Parathyroid adenoma (tissue), 2 donors: ENCODE measurements around the gene FAHD2A.

Source experiments
- H2AFZ ChIP-seq: fragments of 300-600 bp; sonication (generic); one replicate; pipeline ENCODE4 v1.7.0; 2017; ENCODE audit warnings: antibody characterized with exemption, mild to moderate bottlenecking
- H3K27ac ChIP-seq: fragments of 300-600 bp; sonication (generic); one replicate; pipeline ENCODE4 v1.7.0; 2017
- H3K27me3 ChIP-seq: fragments of 300-600 bp; sonication (generic); one replicate; pipeline ENCODE4 v1.7.0; 2017; ENCODE audit warnings: low read length; ENCODE audit not compliant: control insufficient read depth, insufficient read depth
- H3K36me3 ChIP-seq: fragments of 300-600 bp; sonication (generic); one replicate; pipeline ENCODE4 v1.7.0; 2017; ENCODE audit warnings: low read length; ENCODE audit not compliant: control insufficient read depth, insufficient read depth
- H3K4me1 ChIP-seq: fragments of 300-600 bp; sonication (generic); one replicate; pipeline ENCODE4 v1.7.0; 2017; ENCODE audit warnings: control low read depth
- H3K4me2 ChIP-seq: fragments of 300-600 bp; sonication (generic); one replicate; pipeline ENCODE4 v1.7.0; 2017; ENCODE audit warnings: low read length
- H3K4me3 ChIP-seq: fragments of 300-600 bp; sonication (generic); one replicate; pipeline ENCODE4 v1.7.0; 2017; ENCODE audit warnings: low read depth, low read length
- H3K79me2 ChIP-seq: fragments of 300-600 bp; sonication (generic); one replicate; pipeline ENCODE4 v1.7.0; 2017; ENCODE audit warnings: control low read depth
- H3K9ac ChIP-seq: fragments of 300-600 bp; sonication (generic); one replicate; pipeline ENCODE4 v1.7.0; 2017; ENCODE audit warnings: mild to moderate bottlenecking
- H3K9me3 ChIP-seq: fragments of 300-600 bp; sonication (generic); one replicate; pipeline ENCODE4 v1.7.0; 2017; ENCODE audit warnings: low read length; ENCODE audit not compliant: control insufficient read depth
- TF ChIP-seq, protein P1 (sequence below): fragments of 300-600 bp; sonication (generic); IDR thresholded peaks from one replicate; pipeline ENCODE4 v1.7.0; 2017; ENCODE audit warnings: antibody characterized with exemption, mild to moderate bottlenecking
- donor health status: primary hyperparathyroidism.

Gene FAHD2A

DNA sequence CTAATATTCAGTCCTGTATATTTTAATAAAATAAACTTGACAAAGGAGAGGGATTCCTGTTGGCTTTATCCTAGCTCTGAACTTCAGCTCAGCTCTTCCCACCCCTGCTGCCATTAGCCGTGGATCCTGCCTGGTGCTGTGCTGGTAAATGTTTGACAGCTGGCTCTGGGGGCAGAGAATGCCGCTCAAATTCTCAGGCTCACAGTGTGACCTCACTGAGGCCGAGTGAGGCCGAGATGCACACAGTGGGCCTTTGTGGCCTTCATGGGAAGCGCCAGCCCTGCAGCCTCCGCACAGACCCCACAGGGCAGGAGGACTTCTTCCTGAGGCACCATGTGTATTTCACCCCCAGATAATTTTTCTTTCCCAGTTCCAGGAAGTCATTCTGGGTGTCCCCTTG is 16.5 kb upstream of the FAHD2A start:
- Histone ChIP-seq H3K4me3 (no peak overlapping the region), H3K36me3 (no peaks in the 10 kb centered on the region), H3K9ac (no peak overlapping the region), H3K4me1 (no peaks in the 10 kb centered on the region), H3K9me3 (no peaks in the 10 kb centered on the region), H3K4me2 (no peak overlapping the region), H2AFZ (no peak overlapping the region), H3K27me3 (no peaks in the 10 kb centered on the region), H3K79me2 (no peaks in the 10 kb centered on the region), H3K27ac (no peak overlapping the region)
- TF ChIP-seq, protein P1, sequence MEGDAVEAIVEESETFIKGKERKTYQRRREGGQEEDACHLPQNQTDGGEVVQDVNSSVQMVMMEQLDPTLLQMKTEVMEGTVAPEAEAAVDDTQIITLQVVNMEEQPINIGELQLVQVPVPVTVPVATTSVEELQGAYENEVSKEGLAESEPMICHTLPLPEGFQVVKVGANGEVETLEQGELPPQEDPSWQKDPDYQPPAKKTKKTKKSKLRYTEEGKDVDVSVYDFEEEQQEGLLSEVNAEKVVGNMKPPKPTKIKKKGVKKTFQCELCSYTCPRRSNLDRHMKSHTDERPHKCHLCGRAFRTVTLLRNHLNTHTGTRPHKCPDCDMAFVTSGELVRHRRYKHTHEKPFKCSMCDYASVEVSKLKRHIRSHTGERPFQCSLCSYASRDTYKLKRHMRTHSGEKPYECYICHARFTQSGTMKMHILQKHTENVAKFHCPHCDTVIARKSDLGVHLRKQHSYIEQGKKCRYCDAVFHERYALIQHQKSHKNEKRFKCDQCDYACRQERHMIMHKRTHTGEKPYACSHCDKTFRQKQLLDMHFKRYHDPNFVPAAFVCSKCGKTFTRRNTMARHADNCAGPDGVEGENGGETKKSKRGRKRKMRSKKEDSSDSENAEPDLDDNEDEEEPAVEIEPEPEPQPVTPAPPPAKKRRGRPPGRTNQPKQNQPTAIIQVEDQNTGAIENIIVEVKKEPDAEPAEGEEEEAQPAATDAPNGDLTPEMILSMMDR, result no peak

DNA sequence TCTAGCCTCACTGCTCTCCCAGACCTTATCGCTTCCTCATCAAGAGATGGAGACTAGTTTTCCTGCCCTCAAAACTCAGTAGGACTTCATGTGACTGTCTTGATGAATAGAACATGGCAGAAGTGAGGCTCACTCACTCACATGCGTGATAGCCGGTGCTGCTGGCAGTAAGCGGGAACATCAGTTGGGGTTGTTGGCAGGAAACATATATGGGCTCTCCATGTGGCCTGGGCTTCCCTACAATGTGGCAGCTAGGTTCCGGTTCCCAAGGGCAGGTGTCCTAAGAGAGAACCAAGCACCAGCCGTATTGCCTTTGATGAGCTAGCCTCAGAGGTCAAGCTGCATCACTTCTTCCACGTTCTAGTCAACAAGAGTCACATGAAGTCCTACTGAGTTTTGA is 15.2 kb upstream of the FAHD2A start:
- H3K9me3 ChIP-seq, result no peaks in the 10 kb centered on the region
- no peak overlapping the region for H3K27ac ChIP-seq
- no peak overlapping the region for H3K9ac ChIP-seq
- H3K4me3 ChIP-seq, result no peak overlapping the region
- no peaks in the 10 kb centered on the region for H3K27me3 ChIP-seq
- H2AFZ ChIP-seq, result no peak overlapping the region
- no peaks in the 10 kb centered on the region for H3K36me3 ChIP-seq
- no peaks in the 10 kb centered on the region for H3K79me2 ChIP-seq
- no peak overlapping the region for H3K4me2 ChIP-seq
- no peaks in the 10 kb centered on the region for H3K4me1 ChIP-seq
- TF ChIP-seq, protein P1, result no peak

DNA sequence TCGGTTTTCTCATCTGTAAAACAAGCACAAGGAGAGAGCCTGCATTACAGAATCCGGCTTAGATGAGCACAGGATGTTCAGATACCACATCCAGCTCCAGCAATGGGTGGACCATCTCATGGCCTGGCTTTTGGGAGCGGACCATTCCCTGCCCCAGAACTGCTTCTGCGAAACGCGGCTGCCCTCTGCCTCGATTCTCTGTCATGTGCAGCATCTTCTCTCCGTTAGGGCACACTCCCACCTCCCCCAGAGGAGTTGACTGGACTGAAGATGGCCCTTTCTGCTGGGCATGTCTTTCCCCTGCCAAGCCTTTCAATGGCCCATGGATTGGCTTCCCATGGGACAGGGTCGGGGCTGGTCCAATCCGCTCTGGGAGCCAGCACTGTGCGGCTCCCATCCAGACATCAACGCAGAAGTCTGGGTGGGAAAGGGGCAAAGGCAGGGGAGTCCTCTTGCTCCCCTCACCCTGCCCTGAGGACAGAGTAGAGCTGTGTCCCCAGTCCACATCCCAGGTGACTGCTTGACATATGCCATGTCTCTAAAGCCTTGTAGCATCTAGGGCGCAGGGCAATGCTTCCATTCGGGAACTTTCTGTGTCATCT is 14.3 kb upstream of the FAHD2A start:
- Histone ChIP-seq H3K4me3 (no peak overlapping the region), H2AFZ (no peak overlapping the region), H3K9ac (no peak overlapping the region), H3K9me3 (no peaks in the 10 kb centered on the region), H3K27ac (no peak overlapping the region), H3K4me1 (no peaks in the 10 kb centered on the region), H3K79me2 (no peaks in the 10 kb centered on the region), H3K4me2 (no peak overlapping the region), H3K27me3 (no peaks in the 10 kb centered on the region), H3K36me3 (no peaks in the 10 kb centered on the region)
- TF ChIP-seq, protein P1, result no peak

DNA sequence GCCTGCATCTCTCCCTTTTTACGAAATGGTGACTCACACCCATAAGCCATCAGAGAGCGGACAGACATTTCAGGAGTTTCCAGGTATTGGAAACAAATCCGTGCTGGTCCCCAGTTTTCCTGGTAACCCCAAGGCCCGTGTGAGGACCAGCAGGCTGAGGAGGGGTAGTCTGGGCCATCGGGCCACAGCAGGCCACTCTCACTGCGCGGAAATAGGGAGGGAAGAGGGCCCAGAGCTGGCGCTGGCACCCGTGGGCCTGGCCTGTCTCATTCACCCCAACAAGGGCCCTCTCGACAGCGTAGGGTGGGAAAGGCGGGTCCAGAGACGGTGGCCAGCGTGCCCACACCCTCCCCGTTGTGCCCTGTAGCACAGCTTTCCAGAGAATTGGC is 13.7 kb upstream of the FAHD2A start:
- peak overlapping the region; percentile 75 for H2AFZ ChIP-seq
- no peak overlapping the region for H3K4me2 ChIP-seq
- H3K79me2 ChIP-seq, result no peaks in the 10 kb centered on the region
- no peak overlapping the region for H3K9ac ChIP-seq
- H3K27me3 ChIP-seq, result no peaks in the 10 kb centered on the region
- H3K4me1 ChIP-seq, result no peaks in the 10 kb centered on the region
- no peaks in the 10 kb centered on the region for H3K36me3 ChIP-seq
- TF ChIP-seq, protein P1, result no peak
- H3K27ac ChIP-seq, result no peak overlapping the region
- H3K9me3 ChIP-seq, result no peaks in the 10 kb centered on the region
- H3K4me3 ChIP-seq, result no peak overlapping the region
